Activated CD4-positive, alpha-beta T cell treated with anti-CD3 and anti-CD28 coated beads, Interleukin-2, amount 50 U/mL, for 48 hours (primary cell): ENCODE data around the gene C1QTNF2.

ENCODE experiments used
- DNase-seq, 2 experiments: peaks; one replicate each; pipeline ENCODE4 v3.0.0-alpha.2; 2020

C1QTNF2 gene

DNA sequence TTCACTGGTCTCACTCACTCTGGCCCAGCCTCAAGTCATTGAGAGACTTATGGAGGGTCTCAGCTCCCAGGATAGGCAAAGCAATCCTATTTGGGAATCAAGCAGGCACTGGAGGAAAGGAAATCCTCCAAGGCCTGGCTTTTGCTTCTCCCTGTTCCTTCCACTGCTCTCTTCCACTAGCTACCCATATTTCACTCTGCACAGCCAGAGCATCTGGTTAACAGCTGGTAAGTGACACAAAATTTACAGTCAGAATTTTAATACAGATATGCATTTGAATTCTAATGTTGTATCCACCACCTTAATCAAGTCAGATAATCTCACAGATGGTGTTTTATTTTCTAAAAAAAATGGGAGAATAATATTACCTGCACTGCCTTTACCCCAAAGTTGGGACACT, 868 bp upstream of the C1QTNF2 start:
- no peak for DNase-seq

DNA sequence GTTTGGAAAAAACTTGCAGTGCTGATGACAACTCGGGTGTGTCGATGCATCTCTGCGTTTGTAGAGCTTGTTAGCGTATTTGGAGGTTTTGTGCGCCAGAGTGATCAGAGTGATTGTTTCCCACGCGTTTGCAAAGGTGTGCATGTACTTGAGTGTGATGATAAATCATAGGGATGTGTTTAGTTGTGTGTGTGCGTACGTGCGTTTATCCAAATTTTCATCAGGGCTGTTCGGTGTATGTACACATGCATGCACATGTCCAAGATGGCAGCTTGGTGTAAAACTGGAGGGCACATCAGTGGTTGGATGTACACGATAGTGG, 248 bp upstream of the C1QTNF2 start:
- DNase-seq = no peak

DNA sequence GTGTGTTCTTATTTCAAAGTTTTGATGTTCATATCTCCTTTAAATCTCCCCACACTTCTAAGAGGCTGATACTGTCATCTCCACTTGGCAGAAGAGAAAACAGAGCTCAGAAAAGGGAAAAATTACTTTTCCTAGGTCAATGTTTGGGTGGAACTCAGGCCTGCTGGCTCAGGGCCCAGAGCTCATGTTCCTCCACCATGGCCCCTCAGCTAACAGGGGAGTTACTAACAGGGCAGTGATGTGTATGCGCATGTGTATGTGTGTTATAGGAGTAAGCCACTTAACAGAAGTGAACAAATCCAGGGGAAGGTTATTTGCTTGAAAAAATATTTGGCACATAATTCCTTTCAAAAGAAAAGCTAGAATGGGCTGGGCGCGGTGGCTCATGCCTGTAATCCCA, 2.5 kb downstream of the C1QTNF2 start:
- no peak for DNase-seq

DNA sequence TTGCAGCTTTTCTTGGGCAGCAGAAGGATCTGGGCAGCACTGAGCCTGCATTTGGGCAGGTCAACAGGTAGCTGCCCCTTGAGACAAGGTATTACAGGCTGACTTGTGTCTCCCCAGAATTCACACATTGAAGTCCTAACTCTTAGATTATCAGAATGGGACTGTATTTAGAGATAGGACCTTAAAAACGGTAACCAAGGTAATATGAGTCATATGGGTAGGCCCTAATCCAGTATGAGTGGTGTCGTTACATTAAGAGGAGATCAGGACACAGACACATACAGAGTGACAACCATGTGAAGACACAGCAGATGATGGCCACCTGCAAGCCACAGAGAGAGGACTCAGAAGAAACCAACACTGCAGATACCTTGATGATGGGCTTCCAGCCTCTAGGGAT, 3.2 kb downstream of the C1QTNF2 start:
- DNase-seq = no peak

DNA sequence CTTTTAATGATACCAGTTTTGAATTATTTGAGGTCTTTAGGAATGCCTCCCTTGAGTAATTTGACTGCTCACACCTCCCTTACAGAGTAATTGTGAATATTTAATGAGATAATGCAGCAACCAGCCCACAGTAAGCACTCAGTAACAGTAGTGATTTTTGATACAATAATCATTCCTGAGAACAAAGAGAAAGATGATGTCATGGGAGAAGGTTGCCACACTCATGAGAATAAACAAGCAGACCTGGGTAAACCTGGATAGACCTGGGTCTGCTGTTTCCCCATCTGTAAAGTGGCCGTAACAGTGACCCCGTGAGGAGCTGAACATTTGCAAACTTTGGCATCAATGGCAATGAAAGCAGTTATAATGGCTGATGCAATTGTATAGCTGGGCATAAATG, 4.2 kb downstream of the C1QTNF2 start:
- no peak for DNase-seq

DNA sequence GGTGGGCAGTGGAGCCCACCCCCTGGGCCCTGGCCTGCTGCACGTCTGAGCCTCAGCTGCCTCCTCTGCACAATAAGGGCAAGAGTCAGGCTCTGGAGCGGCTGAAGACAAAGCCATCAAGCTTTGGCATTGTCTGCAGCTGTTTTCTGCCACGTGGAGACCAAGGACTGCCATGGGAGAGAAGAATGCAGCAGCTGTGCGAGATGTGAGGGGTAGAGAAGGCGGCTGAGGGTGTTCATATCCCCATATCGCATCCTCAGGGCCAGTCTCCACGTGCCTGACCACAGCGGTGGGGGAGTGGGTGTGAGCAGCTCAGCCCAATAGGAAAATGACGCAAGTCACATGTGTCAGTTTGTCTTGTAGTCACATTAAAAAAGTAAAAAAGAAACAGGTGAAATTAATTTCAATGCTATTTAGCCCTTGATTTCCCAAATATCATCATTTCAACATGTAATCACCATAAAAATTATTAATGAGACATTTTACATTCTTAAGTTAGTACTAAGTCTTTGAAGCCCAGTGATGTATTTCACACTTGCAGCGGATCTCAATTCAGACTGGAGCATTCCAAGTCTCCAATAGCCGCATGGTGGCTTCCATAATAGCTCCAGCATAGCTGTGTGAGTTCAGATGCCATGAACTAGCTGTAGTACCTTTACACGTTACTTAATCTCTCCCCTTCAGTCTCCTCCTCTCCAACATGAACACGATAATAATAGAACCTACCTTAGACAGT, 6.6 kb downstream of the C1QTNF2 start:
- DNase-seq = no peak

DNA sequence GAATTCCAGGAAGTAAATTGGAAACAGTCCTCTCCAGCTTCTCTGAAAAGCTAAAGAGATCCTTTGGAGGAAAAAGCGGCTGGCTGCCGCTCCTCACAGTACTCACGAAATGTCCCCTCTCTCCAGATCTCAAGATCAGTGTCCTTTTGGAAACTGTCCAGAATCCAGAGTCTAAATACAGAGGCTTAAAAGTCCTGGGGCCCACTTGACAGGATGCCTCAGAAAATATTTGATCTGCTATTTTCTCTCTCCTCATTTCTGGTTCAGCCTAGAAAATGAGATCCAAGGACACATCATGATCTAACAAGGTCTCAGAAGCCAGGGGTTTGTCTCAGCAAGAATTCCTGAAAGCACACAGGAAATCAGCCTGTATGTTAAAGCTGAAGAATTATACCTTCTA, 7.2 kb downstream of the C1QTNF2 start:
- no peak for DNase-seq

DNA sequence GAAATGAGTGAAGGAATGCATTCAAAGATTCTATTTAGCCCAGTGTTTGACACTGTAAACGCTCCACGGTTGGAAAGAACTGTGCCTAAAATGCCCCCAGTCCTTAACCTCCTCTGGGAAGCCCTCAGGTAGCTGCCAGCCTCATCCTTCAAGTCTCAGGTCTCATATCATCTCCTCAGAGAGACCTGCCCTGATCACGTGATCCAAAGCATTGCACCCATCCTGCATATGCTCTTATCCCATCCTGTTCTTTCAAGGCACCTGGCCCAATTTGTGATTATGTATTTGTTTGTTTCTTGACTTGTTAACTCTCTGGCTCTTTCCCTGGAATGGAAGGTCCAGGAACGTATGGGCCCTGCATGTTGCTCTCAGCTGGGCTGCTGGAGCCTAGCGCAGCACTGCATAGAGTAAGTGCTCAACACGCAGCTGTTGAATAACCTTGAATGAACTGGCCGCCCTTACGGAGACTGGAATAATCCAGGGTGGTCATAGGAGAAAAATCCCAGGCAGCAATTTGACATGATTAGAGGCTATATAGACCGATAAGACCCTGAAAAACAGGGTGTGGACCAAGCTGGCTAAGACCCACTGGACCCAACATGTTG, 8.7 kb downstream of the C1QTNF2 start:
- DNase-seq = no peak

DNA sequence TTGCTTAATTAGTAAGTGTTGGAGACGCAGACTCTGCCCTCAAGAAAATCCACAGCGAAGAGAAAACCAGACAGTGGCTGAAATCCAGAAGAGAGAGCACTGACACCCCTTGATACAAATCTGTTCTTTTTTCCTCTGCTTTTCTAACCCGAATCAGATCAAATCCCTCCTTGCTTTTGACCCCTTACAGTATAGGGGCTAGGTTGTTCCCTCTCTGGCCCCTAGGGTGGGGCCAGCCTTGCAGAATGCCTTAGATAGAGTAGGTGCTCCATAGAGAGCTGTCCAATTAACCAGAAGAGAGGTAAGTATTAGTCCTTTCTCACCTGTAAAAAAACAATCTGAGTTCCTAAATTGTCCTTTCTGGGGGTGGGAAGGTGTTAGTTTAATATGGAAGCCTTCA, 10.1 kb downstream of the C1QTNF2 start:
- no peak for DNase-seq

DNA sequence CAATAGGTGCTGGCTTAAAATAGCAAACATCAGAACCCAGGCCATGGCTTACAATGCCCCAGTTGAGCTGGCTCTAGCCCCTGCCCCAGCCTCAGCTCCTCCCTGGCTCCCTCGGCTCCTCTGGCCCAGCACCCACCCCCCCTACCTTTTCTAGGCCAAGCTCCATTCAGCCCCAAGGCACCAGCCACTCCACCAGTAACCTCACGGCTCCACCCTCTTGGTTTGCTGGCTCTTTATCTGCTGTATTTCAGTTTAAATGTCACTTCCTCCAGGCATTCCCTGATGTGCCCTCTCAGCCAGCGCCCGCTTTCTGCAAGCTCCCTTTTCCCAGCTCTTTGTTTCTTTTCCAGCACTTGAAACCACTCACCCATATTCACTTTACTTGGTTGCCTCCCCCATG, 10.6 kb downstream of the C1QTNF2 start:
- no peak for DNase-seq

DNA sequence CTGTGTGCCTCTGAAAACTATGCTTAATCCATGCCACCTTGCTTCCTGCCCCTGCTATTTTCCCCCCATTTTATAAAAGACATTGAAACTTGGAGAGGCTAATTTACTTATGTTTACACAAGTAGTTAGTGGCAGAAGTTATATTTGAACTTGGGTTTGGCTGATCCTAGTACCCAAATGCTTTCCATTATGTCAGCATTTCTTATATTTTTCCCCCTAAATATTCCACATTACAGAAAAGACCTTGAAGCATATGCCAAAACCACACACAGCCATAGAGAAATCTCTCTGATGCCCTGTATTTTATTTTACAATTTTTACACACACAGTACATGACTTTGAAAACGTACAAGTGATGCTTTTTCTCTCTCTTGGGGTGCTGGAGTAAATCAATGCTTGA, 11.2 kb downstream of the C1QTNF2 start:
- DNase-seq = no peak

DNA sequence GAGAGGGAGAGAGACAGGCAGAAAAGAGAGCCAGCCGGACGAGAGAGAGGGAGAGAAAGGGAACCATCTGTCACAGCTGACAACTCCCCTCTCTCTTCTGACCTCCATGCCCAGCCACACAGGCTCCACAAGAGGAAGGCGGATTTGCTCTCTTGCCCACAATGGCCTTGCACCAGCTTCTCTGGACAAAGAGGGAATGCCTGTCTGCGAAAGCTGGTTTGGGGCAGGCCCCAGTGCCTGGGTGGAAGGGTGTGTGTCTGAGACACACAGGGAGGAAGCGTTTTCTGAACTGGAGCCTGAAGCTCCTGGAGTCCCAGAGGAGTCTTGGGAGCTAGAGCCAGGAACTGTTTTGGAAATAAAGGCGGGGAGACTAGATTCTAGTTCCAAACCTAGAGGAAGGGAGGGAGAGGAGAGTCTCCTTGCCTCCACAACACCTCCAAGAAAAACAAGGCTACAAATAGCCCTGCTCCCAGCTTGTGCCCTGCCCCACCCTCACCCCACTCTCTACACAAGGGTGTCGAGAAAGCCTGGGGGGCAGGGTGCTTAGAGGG, 12.5 kb downstream of the C1QTNF2 start:
- DNase-seq = no peak

DNA sequence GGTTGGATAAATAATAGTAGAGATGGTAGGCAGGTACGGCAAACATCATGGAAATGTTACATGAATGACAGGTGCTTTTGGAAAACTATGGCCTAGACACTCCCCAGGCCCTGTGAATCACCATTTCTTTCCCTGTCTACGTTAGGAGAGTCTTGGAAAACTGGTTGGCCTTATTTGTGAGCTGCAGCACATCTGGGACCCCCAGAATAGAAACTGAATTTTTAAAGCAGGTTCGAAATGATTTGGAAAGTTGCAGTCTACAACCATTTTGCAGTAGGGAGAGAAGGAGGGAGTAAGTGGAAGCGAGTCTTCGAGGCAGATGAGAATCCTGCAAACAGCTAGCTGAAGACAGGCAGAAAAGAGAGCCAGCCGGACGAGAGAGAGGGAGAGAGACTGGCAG, 13.0 kb downstream of the C1QTNF2 start:
- no peak for DNase-seq

DNA sequence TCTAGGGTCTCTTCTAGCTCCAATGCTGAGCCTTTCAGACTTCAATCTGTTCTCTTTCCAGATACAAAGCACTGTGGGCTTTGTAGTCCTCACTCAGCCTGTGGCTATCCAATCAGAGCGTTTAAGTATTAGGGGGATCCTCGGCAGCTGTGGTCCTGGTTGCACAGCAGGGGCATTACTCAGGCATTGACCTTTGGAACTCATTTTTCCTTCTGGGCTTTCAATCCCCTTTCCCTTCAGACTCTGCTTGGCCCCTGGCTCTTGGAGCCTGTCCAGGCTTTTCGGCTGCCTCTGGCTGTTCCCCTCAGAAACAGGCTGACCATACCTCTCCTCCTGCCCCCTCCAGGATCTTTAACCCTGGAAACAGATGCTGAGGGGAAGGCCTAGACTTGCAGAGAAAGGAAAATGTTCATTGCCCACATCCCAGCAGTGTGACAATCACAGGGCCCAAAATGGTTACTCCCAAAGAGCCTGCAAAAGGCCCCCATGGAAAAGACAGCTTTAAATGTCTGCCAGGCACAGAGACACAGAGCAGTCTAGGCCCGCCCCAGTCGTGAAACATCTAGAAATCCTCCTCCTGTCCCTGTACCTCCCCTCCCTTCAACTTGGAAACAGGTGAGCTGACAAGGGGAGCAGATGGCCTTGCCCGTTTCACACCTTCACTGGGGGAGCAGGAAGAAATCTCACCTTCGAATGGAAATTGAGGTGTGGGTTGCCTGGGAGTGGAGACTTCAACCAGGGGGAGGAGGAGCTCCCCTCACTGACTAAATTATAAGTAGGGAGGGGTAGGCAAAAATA, 13.7 kb downstream of the C1QTNF2 start:
- DNase-seq = no peak

DNA sequence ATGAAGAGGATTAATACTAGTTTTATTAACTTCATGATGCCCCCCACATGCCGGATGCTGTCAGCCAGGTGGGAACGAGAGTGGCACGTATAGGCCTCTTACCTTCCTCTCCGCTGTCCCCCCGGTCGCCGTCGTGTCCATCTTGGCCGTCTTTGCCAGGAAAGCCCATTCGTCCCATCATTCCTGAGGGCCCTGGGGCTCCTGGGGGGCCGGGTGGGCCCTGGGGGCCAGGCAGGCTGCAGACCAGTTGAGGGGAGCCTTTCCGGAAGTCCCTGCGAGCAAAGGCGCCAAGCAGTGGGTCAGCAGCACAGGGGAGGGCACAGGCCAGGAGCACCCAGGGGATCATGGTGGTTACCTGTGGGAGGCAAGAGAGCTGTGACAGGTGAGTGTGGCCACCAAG, 15.8 kb downstream of the C1QTNF2 start:
- no peak for DNase-seq

DNA sequence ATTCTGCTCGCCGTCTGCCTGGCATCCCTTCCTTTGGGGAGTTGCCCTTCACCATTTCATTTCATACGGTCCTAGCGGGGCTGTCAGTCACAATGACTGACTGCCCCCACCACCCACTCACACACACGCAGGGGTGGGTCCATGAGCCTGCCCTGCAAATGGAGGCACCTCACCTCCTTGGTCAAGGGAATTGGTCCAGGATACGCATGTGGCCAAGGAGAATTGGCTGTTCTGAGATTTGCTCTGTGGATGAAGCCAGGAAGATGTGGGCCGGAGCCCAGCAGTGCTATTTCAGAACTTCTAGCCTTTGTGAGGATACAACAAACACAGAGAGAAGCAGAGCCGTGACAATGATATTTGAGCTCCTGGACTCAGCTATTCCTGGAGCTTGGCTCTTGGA, 17.0 kb downstream of the C1QTNF2 start:
- DNase-seq = no peak

DNA sequence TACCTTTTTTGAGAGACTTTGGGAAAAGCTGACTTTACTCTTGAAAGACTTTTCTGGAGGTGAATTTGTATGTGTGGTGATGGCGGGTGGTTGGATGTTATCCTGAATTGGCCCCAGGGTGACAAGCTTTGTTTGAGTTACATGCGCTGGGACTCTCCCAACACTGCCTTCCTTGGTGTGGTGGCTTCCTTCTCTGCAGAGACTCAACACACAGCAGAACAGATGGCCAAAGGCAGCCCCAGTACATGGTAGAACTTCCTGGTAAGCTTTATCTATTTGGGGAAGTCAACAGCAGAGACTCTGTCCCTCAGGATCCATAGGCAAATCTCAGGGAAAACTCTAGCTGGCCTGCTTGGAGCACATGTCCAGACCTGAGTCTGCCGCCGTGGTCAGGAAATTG, 18.1 kb downstream of the C1QTNF2 start:
- DNase-seq = no peak

DNA sequence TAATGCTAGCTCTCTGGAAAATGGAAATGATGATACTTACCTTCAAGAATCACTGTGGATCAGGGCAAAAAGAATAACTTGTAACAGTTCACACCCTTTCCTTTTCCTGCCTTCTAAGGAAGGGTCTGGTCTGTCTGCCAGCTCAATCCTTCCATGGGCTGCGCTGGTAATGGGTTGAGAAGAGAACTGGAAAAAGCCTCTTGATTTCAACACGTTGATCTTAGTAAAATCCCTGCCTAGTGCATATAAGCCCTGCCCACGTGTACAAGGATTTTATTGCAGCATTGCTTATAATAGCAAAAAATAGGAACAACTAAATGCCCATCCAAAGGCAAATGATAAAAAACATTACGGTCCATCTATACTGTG, 20.5 kb downstream of the C1QTNF2 start:
- DNase-seq = no peak

DNA sequence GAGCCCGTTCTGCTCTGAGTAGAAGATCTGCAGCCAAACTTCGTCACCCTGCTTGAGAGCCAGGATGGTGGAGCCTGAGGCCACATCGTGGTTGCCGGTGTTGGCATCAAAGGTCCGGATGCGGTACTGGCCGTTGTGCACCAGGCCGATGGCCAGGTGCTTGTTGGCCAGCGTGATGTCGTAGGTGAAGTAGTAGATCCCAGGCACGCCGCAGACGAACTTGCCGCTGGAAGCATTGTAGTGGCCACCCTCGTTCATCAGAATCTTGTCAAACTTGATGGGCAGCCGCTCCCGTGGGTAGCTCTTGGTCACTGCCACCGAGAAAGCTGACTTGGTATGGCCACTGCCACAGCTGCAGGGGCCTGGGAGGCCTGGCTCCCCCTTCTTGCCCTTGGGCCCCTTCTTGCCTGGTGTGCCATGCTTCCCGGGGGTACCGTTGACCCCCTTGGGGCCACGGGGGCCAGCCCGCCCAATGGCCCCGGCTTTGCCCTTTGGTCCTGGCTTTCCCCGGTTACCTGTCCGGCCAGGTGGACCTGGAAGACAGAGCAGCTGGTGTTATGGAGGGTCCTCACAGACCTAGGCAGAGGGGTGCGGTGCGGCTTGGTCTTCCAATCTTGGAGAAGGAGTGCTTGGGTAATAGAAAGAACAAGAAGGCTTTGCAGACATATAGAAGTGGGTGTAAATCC, 21.0 kb downstream of the C1QTNF2 start:
- DNase-seq = no peak

DNA sequence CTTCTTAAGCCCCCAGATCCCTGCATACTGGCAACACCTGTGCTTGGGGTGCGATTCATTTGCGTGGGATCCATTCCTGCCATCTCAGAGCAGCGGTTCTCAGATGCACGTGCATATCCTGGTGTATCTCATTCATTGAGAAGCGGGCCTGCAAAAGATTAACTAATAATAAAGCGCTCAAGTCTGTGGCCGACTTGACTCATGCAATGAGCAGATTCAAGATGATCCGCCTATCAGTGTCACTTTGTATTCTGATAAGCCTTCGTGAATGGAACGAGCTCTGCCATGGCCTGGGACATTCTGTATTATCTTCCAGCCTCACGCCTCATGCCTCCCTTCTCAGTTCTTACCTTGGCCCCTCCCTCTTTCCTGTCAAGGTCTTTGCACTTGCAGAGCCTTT, 22.3 kb downstream of the C1QTNF2 start:
- no peak for DNase-seq

DNA sequence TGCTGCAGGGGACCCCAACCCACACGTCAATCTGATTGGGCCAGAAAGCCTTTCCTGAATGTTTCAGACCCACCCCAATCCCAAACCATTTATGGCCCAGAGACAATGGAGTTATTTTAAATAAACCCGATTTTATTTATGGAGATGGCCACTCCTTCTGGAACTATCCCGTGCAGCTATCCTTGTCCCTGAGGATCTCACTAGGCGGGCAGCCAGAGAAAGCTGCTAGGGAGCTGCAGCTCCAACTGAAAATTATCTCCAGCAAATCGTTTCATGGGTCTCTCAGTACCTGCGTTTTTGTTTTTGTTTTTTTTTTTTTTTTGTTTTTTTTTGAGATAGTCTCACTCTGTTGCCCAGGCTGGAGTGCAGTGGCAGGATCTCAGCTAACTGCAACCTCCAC, 23.0 kb downstream of the C1QTNF2 start:
- no peak for DNase-seq

DNA sequence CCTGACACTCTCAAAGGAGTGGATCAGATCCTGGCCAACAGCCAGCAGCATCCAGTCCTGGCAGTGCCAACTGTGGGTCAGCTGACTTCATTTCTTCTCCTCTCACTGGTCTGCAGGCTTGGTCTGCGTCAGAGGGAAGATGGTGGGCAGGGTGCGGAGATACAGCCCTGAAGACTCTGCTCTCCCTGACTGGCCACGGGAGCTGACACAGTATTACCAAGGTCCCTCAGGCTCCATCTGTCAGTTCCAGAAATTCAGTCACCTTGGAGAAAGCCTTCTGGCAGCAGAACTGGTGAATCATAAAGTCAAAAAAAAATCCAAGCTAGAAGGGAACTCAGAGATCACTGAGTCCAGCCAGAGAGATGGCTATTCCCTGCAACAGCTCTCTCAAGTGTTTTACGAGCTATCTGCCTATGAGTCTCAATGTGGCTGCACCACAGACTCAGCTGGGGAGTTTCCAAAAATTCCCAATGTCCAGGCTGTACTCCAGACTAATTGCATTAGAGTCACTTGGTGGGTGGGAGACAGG, 27.9 kb downstream of the C1QTNF2 start:
- DNase-seq = no peak

DNA sequence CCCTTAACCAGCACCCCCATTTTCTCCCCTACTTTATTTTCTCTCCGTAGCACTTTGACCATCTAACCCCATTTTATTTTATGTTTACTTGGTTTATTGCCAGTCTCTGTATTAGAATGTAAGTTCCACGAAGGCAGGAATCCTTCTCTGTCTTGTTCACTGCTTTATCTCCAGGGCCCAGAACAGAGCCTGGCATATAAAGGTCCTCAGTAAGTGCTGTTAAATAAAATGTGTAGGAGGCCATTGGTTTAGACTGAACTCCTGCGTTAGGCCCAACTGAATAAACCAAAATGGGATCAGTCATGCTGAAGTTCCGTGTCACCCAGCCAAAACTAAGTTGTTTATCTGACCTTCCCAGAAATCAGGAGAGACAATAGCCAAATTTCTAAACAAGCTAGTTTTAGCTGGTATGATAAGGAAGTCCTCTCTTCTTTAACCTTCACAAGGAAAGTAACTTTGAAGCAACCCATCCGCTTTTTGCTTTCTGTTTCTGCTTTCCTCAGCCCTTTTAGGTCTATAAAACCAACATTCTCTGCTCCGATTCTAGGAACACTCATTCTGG, 29.0 kb downstream of the C1QTNF2 start:
- DNase-seq = no peak
